SJCRH30 (cell line): ENCODE data around the gene AXL. TPM values are rescaled to one million over a fixed set of nuclear protein-coding genes. Genes with fewer than 3 reads are reported as not detected.
A peak's percentile ranks its signal among the peaks of the same experiment; 100 is the strongest.
"Not testable (repeated sequence)": the region's sequence is repeated elsewhere in the genome, so short reads cannot be mapped to it uniquely, and the experiment has no call there.

Experiments
- DNase-seq, 2 experiments: peaks; one replicate each; pipeline ENCODE4 v3.0.0-alpha.2; 2015 to 2020
- H3K27ac ChIP-seq: fragments of 250-450 bp; sonication (Bioruptor Pico); 2 replicates; pipeline ENCODE4 v1.5.1; 2020; ENCODE audit warnings: mild to moderate bottlenecking, moderate library complexity
- H3K27me3 ChIP-seq: fragments of 250-450 bp; sonication (Bioruptor Pico); 2 replicates; pipeline ENCODE4 v1.5.1; 2020; ENCODE audit warnings: mild to moderate bottlenecking, moderate library complexity
- H3K36me3 ChIP-seq: fragments of 250-450 bp; sonication (Bioruptor Pico); 2 replicates; pipeline ENCODE4 v1.5.1; 2020; ENCODE audit warnings: mild to moderate bottlenecking, moderate library complexity
- H3K4me1 ChIP-seq: fragments of 250-450 bp; sonication (Bioruptor Pico); 2 replicates; pipeline ENCODE4 v1.5.1; 2020; ENCODE audit warnings: mild to moderate bottlenecking, moderate library complexity
- H3K4me3 ChIP-seq: fragments of 250-450 bp; sonication (Bioruptor Pico); 2 replicates; pipeline ENCODE4 v1.5.1; 2020; ENCODE audit warnings: mild to moderate bottlenecking, moderate library complexity
- H3K9me3 ChIP-seq: fragments of 250-450 bp; sonication (Bioruptor Pico); replicated peaks from 2 replicates; pipeline ENCODE4 v1.5.1; 2020; ENCODE audit warnings: mild to moderate bottlenecking, moderate library complexity
- total RNA-seq: library from RNA; depleted of rRNA; stranded (reverse); fragments of >200 nt; shearing (Covaris generic); gene quantifications from 2 replicates; pipeline ENCODE4 v1.2.3, GENCODE V29; 2014

The AXL gene
- total RNA-seq, 1 experiment from 2014 or later = 24.1 TPM

GRCh38 chr19:41195675-41196497, 23.1 kb upstream of the AXL start:
- H3K27ac ChIP-seq = no peak overlapping the region
- no peak overlapping the region for H3K4me3 ChIP-seq
- peak; percentile 24 to 49 for DNase-seq
- no peaks in the 10 kb centered on the region for H3K4me1 ChIP-seq
- no peaks in the 10 kb centered on the region for H3K36me3 ChIP-seq
- H3K9me3 ChIP-seq = no peaks in the 10 kb centered on the region
- H3K27me3 ChIP-seq = peaks cover 54% of the 10 kb centered on the region

- Histone ChIP-seq H3K4me3 (no peak overlapping the region), H3K4me1 (no peaks in the 10 kb centered on the region), H3K9me3 (no peaks in the 10 kb centered on the region), H3K27me3 (peaks cover 61% of the 10 kb centered on the region), H3K36me3 (no peaks in the 10 kb centered on the region), H3K27ac (no peak overlapping the region)
- no peak for DNase-seq
Observed at GRCh38 chr19:41198559-41198958, 20.5 kb upstream of the AXL start.

GRCh38 chr19:41203371-41203770, 15.7 kb upstream of the AXL start:
- H3K4me3 ChIP-seq = no peak overlapping the region
- no peaks in the 10 kb centered on the region for H3K4me1 ChIP-seq
- DNase-seq = no peak
- H3K36me3 ChIP-seq = no peaks in the 10 kb centered on the region
- H3K9me3 ChIP-seq = no peaks in the 10 kb centered on the region
- no peak overlapping the region for H3K27ac ChIP-seq
- H3K27me3 ChIP-seq = peaks cover 41% of the 10 kb centered on the region

- not testable (repeated sequence) for H3K4me1 ChIP-seq, H3K9me3 ChIP-seq, H3K36me3 ChIP-seq, H3K4me3 ChIP-seq, H3K27ac ChIP-seq
- DNase-seq = peak; percentile 86 to 94
- peaks cover 34% of the 10 kb centered on the region for H3K27me3 ChIP-seq
Observed at GRCh38 chr19:41204338-41204737, 14.7 kb upstream of the AXL start.

- H3K4me1 ChIP-seq = no peaks in the 10 kb centered on the region
- no peaks in the 10 kb centered on the region for H3K9me3 ChIP-seq
- H3K27me3 ChIP-seq = peaks cover 24% of the 10 kb centered on the region
- DNase-seq = no peak
- no peak overlapping the region for H3K4me3 ChIP-seq
- H3K27ac ChIP-seq = no peak overlapping the region
- H3K36me3 ChIP-seq = no peaks in the 10 kb centered on the region
Observed at GRCh38 chr19:41205995-41206394, 13.0 kb upstream of the AXL start.

- Histone ChIP-seq H3K9me3 (no peaks in the 10 kb centered on the region), H3K4me1 (no peaks in the 10 kb centered on the region), H3K27ac (no peak overlapping the region), H3K27me3 (peaks cover 20% of the 10 kb centered on the region), H3K4me3 (no peak overlapping the region), H3K36me3 (no peaks in the 10 kb centered on the region)
- DNase-seq = no peak
Observed at GRCh38 chr19:41206456-41206855, 12.6 kb upstream of the AXL start.

GRCh38 chr19:41206926-41207750, 11.9 kb upstream of the AXL start:
- no peak overlapping the region for H3K4me3 ChIP-seq
- no peak for DNase-seq
- peaks cover 13% of the 10 kb centered on the region for H3K27me3 ChIP-seq
- H3K9me3 ChIP-seq = no peaks in the 10 kb centered on the region
- H3K27ac ChIP-seq = no peak overlapping the region
- H3K36me3 ChIP-seq = no peaks in the 10 kb centered on the region
- H3K4me1 ChIP-seq = no peaks in the 10 kb centered on the region

- Histone ChIP-seq H3K4me1 (no peaks in the 10 kb centered on the region; the same call in 1 of the 2 replicates), H3K36me3 (no peaks in the 10 kb centered on the region), H3K27ac (no peak overlapping the region), H3K4me3 (no peak overlapping the region), H3K27me3 (peaks cover 5% of the 10 kb centered on the region; the same call in 1 of the 2 replicates), H3K9me3 (no peaks in the 10 kb centered on the region)
- no peak for DNase-seq
Observed at GRCh38 chr19:41214161-41214560, 4.9 kb upstream of the AXL start.

- DNase-seq = no peak
- Histone ChIP-seq H3K4me1 (peaks cover 4% of the 10 kb centered on the region), H3K36me3 (peaks cover 6% of the 10 kb centered on the region; the same call in 1 of the 2 replicates), H3K9me3 (no peaks in the 10 kb centered on the region), H3K27ac (no peak overlapping the region), H3K27me3 (no peaks in the 10 kb centered on the region), H3K4me3 (no peak overlapping the region)
Observed at GRCh38 chr19:41217741-41218140, 1.3 kb upstream of the AXL start.

GRCh38 chr19:41218249-41218614, 791 bp upstream of the AXL start:
- no peak for DNase-seq
- Histone ChIP-seq H3K36me3 (peaks cover 6% of the 10 kb centered on the region; the same call in 1 of the 2 replicates), H3K27ac (peak overlapping the region; percentile 24; the same call in 1 of the 2 replicates), H3K9me3 (no peaks in the 10 kb centered on the region), H3K4me1 (peaks cover 8% of the 10 kb centered on the region), H3K4me3 (peak overlapping the region; percentile 76), H3K27me3 (no peaks in the 10 kb centered on the region)

GRCh38 chr19:41219924-41220567, 1.0 kb downstream of the AXL start:
- Histone ChIP-seq H3K27ac (peak overlapping the region; percentile 14; the same call in 1 of the 2 replicates), H3K4me3 (peak overlapping the region; percentile 76), H3K4me1 (peaks cover 26% of the 10 kb centered on the region), H3K9me3 (no peaks in the 10 kb centered on the region), H3K27me3 (no peaks in the 10 kb centered on the region), H3K36me3 (peaks cover 6% of the 10 kb centered on the region; the same call in 1 of the 2 replicates)
- peak; percentile 36 to 48 for DNase-seq

- peaks cover 6% of the 10 kb centered on the region; the same call in 1 of the 2 replicates for H3K36me3 ChIP-seq
- H3K9me3 ChIP-seq = no peaks in the 10 kb centered on the region
Observed at GRCh38 chr19:41220811-41221210, 1.8 kb downstream of the AXL start.

GRCh38 chr19:41221514-41222205, 2.6 kb downstream of the AXL start:
- no peak overlapping the region for H3K4me3 ChIP-seq
- H3K27ac ChIP-seq = no peak overlapping the region
- no peak for DNase-seq

More at GRCh38 chr19:41220811-41221210, 1.8 kb downstream of the AXL start:
- no peak for DNase-seq
- Histone ChIP-seq H3K27me3 (no peaks in the 10 kb centered on the region), H3K4me1 (peaks cover 34% of the 10 kb centered on the region), H3K4me3 (peak overlapping the region; percentile 76), H3K27ac (no peak overlapping the region)

GRCh38 chr19:41222240-41222639, 3.2 kb downstream of the AXL start:
- Histone ChIP-seq H3K4me1 (peaks cover 42% of the 10 kb centered on the region), H3K27ac (no peak overlapping the region), H3K27me3 (no peaks in the 10 kb centered on the region), H3K4me3 (no peak overlapping the region), H3K36me3 (peaks cover 6% of the 10 kb centered on the region; the same call in 1 of the 2 replicates), H3K9me3 (no peaks in the 10 kb centered on the region)
- DNase-seq = no peak

More at GRCh38 chr19:41221514-41222205, 2.6 kb downstream of the AXL start:
- Histone ChIP-seq H3K4me1 (peaks cover 38% of the 10 kb centered on the region), H3K27me3 (no peaks in the 10 kb centered on the region), H3K9me3 (no peaks in the 10 kb centered on the region), H3K36me3 (peaks cover 6% of the 10 kb centered on the region; the same call in 1 of the 2 replicates)
